ENCODE measurements around the gene PLOD3.

DNA sequence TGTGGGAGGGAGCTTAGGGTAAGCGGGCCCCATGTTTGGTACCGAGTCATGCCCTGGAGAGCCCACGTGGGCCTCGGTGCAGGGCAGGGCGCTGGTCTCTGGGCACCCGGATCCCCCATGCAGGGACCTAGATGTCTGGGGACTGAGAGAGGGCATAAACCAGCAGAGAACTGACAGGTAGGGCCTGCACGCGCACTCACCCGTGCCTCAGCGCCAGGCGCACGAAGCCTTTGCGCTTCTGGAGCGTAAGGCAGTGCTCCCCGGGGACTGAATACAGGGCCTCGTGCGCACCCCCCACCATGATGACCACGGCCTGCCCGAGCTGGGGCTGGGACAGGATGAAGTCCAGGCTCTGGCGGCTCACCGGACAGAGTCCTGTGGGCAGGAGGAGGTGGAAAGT lies 19.4 kb downstream of the PLOD3 start:
- TF ChIP-seq, protein P1, sequence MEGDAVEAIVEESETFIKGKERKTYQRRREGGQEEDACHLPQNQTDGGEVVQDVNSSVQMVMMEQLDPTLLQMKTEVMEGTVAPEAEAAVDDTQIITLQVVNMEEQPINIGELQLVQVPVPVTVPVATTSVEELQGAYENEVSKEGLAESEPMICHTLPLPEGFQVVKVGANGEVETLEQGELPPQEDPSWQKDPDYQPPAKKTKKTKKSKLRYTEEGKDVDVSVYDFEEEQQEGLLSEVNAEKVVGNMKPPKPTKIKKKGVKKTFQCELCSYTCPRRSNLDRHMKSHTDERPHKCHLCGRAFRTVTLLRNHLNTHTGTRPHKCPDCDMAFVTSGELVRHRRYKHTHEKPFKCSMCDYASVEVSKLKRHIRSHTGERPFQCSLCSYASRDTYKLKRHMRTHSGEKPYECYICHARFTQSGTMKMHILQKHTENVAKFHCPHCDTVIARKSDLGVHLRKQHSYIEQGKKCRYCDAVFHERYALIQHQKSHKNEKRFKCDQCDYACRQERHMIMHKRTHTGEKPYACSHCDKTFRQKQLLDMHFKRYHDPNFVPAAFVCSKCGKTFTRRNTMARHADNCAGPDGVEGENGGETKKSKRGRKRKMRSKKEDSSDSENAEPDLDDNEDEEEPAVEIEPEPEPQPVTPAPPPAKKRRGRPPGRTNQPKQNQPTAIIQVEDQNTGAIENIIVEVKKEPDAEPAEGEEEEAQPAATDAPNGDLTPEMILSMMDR (IDR thresholded peaks at IDR 0.05): no peak
- TF ChIP-seq ESRRA (CRISPR knock-in tag; IDR thresholded peaks at IDR 0.05; ENCODE audit: borderline replicate concordance): no peak
- no peak for TF ChIP-seq TEAD1 (CRISPR knock-in tag; IDR thresholded peaks at IDR 0.05)
- TF ChIP-seq MAX (CRISPR knock-in tag; IDR thresholded peaks at IDR 0.05): no peak
- no peak for TF ChIP-seq ZBTB21 (CRISPR knock-in tag; IDR thresholded peaks at IDR 0.05; ENCODE audit: borderline replicate concordance)
- TF ChIP-seq, protein P2, sequence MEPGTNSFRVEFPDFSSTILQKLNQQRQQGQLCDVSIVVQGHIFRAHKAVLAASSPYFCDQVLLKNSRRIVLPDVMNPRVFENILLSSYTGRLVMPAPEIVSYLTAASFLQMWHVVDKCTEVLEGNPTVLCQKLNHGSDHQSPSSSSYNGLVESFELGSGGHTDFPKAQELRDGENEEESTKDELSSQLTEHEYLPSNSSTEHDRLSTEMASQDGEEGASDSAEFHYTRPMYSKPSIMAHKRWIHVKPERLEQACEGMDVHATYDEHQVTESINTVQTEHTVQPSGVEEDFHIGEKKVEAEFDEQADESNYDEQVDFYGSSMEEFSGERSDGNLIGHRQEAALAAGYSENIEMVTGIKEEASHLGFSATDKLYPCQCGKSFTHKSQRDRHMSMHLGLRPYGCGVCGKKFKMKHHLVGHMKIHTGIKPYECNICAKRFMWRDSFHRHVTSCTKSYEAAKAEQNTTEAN (CRISPR knock-in tag; IDR thresholded peaks at IDR 0.05): no peak
- TF ChIP-seq, protein P3, sequence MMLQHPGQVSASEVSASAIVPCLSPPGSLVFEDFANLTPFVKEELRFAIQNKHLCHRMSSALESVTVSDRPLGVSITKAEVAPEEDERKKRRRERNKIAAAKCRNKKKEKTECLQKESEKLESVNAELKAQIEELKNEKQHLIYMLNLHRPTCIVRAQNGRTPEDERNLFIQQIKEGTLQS (CRISPR knock-in tag; conservative IDR thresholded peaks at IDR 0.05): no peak
- no peak for TF ChIP-seq SP1 (CRISPR knock-in tag; conservative IDR thresholded peaks at IDR 0.05)
- no peak for TF ChIP-seq TEAD4 (CRISPR knock-in tag; IDR thresholded peaks at IDR 0.05)
- TF ChIP-seq ETV6 (CRISPR knock-in tag; IDR thresholded peaks at IDR 0.05): no peak
- no peak for TF ChIP-seq KAT7 (CRISPR knock-in tag; IDR thresholded peaks at IDR 0.05; ENCODE audit: borderline replicate concordance)
- TF ChIP-seq CREB1 (CRISPR knock-in tag; IDR thresholded peaks at IDR 0.05): no peak

All from WTC11 (cell line).